Dedifferentiated amniotic fluid mesenchymal stem cell (primary cell): Measurements from ENCODE around the gene ARMC7.
A peak's percentile ranks its signal among the peaks of the same experiment; 100 is the strongest.
"Not testable (repeated sequence)": the region's sequence is repeated elsewhere in the genome, so short reads cannot be mapped to it uniquely, and the experiment has no call there.

ENCODE experiments used
- DNase-seq: peaks from one replicate; pipeline ENCODE4 v3.0.0-alpha.2; 2016; ENCODE audit errors: extremely low spot score

Gene ARMC7

GRCh38 chr17:75109407-75110233 lies at the start of gene ARMC7:
ARMC7 (plus strand) TSS chr17:75109969; CDS start chr17:75110289, 320 bp downstream.
- DNase-seq, result peak; percentile 58

GRCh38 chr17:75060434-75061054 lies 49.2 kb upstream of the ARMC7 start:
- no peak for DNase-seq

- no peak for DNase-seq
Observed at GRCh38 chr17:75061055-75061438, 48.7 kb upstream of the ARMC7 start.

- DNase-seq, result no peak
Observed at GRCh38 chr17:75061618-75062017, 48.2 kb upstream of the ARMC7 start.

GRCh38 chr17:75063201-75063600 lies 46.6 kb upstream of the ARMC7 start:
- no peak for DNase-seq

GRCh38 chr17:75063626-75064025 lies 46.1 kb upstream of the ARMC7 start:
- no peak for DNase-seq

- DNase-seq, result no peak
Observed at GRCh38 chr17:75064040-75064439, 45.7 kb upstream of the ARMC7 start.

- DNase-seq, result no peak
Observed at GRCh38 chr17:75064460-75064859, 45.3 kb upstream of the ARMC7 start.

GRCh38 chr17:75064867-75065561 lies 44.8 kb upstream of the ARMC7 start:
- no peak for DNase-seq

- DNase-seq, result no peak
Observed at GRCh38 chr17:75065562-75066151, 44.1 kb upstream of the ARMC7 start.

GRCh38 chr17:75067856-75068255 lies 41.9 kb upstream of the ARMC7 start:
- no peak for DNase-seq

- no peak for DNase-seq
Observed at GRCh38 chr17:75068750-75069149, 41.0 kb upstream of the ARMC7 start.

- no peak for DNase-seq
Observed at GRCh38 chr17:75069783-75070182, 40.0 kb upstream of the ARMC7 start.

- DNase-seq, result not testable (repeated sequence)
Observed at GRCh38 chr17:75071478-75072271, 38.1 kb upstream of the ARMC7 start.

- DNase-seq, result not testable (repeated sequence)
Observed at GRCh38 chr17:75072909-75073308, 36.9 kb upstream of the ARMC7 start.

- DNase-seq, result no peak
Observed at GRCh38 chr17:75073618-75074047, 36.1 kb upstream of the ARMC7 start.

- no peak for DNase-seq
Observed at GRCh38 chr17:75074532-75074931, 35.2 kb upstream of the ARMC7 start.

- no peak for DNase-seq
Observed at GRCh38 chr17:75075597-75076336, 34.0 kb upstream of the ARMC7 start.

GRCh38 chr17:75077072-75077495 lies 32.7 kb upstream of the ARMC7 start:
- DNase-seq, result no peak

- DNase-seq, result no peak
Observed at GRCh38 chr17:75077496-75078283, 32.1 kb upstream of the ARMC7 start.
